SU-DHL-6 (cell line): Measurements from ENCODE around the gene C6orf15.

Experiments
- H2AFZ ChIP-seq: fragments of 200-600 bp; sonication (generic); 2 replicates; pipeline ENCODE4 v1.6.1; 2014; ENCODE audit warnings: low read depth, mild to moderate bottlenecking, moderate library complexity, mixed read lengths, antibody characterized with exemption, low read length; ENCODE audit not compliant: severe bottlenecking
- H3F3A ChIP-seq: fragments of 200-600 bp; shearing (Covaris generic); 2 replicates; pipeline ENCODE4 v1.6.0; 2016; ENCODE audit warnings: antibody characterized with exemption, mild to moderate bottlenecking; ENCODE audit not compliant: insufficient read depth
- H3K27ac ChIP-seq: fragments of 200-600 bp; sonication (generic); 2 replicates; pipeline ENCODE4 v1.5.1; 2016; ENCODE audit warnings: low read depth, mild to moderate bottlenecking, low read length, moderate library complexity, mixed read lengths
- H3K27me3 ChIP-seq: fragments of 200-600 bp; sonication (generic), shearing (Covaris generic); 2 replicates; pipeline ENCODE4 v1.6.0; 2014; ENCODE audit warnings: mild to moderate bottlenecking, low read length
- H3K36me3 ChIP-seq: fragments of 200-600 bp; sonication (generic); 2 replicates; pipeline ENCODE4 v1.6.1; 2014; ENCODE audit warnings: mild to moderate bottlenecking, low read length, mixed read lengths
- H3K4me2 ChIP-seq: fragments of 300-600, 200-600 bp; shearing (Covaris generic), sonication (generic); 2 replicates; pipeline ENCODE4 v1.6.0; 2014; ENCODE audit warnings: low read length, low read depth, mild to moderate bottlenecking; ENCODE audit not compliant: poor library complexity, severe bottlenecking
- H3K4me3 ChIP-seq: fragments of 200-600 bp; sonication (generic); 2 replicates; pipeline ENCODE4 v1.5.1; 2014; ENCODE audit warnings: antibody characterized with exemption, low read length, mild to moderate bottlenecking, mixed read lengths; ENCODE audit not compliant: insufficient read depth, poor library complexity, severe bottlenecking
- H3K79me2 ChIP-seq: fragments of 200-600 bp; sonication (generic); 2 replicates; pipeline ENCODE4 v1.6.1; 2014; ENCODE audit warnings: mild to moderate bottlenecking, low read length, moderate library complexity; ENCODE audit not compliant: insufficient read depth
- H3K9ac ChIP-seq: fragments of 200-600 bp; sonication (generic); 2 replicates; pipeline ENCODE4 v1.7.0; 2014; ENCODE audit warnings: mild to moderate bottlenecking, low read length
- H3K9me2 ChIP-seq: fragments of 200-600 bp; sonication (generic); replicated peaks from 2 replicates; pipeline ENCODE4 v1.6.1; 2014; ENCODE audit warnings: low read length; ENCODE audit not compliant: insufficient read depth
- H3K9me3 ChIP-seq: fragments of 200-600 bp; sonication (generic); 2 replicates; pipeline ENCODE4 v1.6.1; 2014; ENCODE audit warnings: low read length, mixed read lengths; ENCODE audit not compliant: insufficient read depth
- H4K20me1 ChIP-seq: fragments of 200-600 bp; sonication (generic); 2 replicates; pipeline ENCODE4 v1.6.1; 2014; ENCODE audit warnings: low read depth, mild to moderate bottlenecking, antibody characterized with exemption, low read length, moderate library complexity, mixed read lengths
- EZH2phosphoT487 ChIP-seq: fragments of 200-600 bp; sonication (generic), shearing (Covaris generic); conservative IDR thresholded peaks from 2 replicates; pipeline ENCODE4 v1.6.1; 2018; ENCODE audit warnings: mild to moderate bottlenecking, antibody characterized with exemption, low read length, moderate library complexity, mixed read lengths
- TF ChIP-seq, protein P1 (sequence below): fragments of 200-600 bp; sonication (generic); IDR thresholded peaks from one replicate; pipeline ENCODE4 v1.5.1; 2017; ENCODE audit warnings: antibody characterized with exemption, mild to moderate bottlenecking, low read length, moderate library complexity; ENCODE audit not compliant: insufficient read depth, poor library complexity, severe bottlenecking

The C6orf15 gene

DNA sequence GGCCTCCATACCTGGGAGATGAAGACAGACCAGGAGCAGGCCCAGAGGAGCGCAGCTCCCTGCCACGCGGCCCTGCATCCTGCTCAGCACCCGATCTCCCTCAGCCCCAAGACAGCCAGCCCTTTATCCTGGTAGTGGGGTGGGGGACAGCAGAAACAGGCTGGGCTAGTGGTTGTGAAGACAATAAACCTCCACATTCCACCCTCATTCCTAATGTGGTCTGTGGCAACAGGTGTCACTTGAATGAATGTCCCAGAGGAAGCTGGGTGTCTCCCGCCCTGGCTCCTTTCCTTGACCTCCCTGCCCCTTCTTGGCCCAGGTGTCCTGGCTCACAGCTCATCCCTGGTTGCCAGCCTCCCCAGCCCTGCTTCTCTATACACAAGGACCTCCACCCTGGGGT lies at the start of gene C6orf15:
TSS of gene C6orf15 (minus strand) at position 98 of the 400 bp plus-strand sequence. CDS start at position 78, 20 bp downstream.
- H3K27me3 ChIP-seq: no peaks in the 10 kb centered on the region
- H4K20me1 ChIP-seq: no peaks in the 10 kb centered on the region
- no peak within 1 kb of the TSS for H3K9ac ChIP-seq
- no peak within 1 kb of the TSS for H3K27ac ChIP-seq
- no peaks in the 10 kb centered on the region for H3F3A ChIP-seq
- H3K36me3 ChIP-seq: no peaks in the 10 kb centered on the region
- no peaks in the 10 kb centered on the region for H3K79me2 ChIP-seq
- TF ChIP-seq, protein P1, sequence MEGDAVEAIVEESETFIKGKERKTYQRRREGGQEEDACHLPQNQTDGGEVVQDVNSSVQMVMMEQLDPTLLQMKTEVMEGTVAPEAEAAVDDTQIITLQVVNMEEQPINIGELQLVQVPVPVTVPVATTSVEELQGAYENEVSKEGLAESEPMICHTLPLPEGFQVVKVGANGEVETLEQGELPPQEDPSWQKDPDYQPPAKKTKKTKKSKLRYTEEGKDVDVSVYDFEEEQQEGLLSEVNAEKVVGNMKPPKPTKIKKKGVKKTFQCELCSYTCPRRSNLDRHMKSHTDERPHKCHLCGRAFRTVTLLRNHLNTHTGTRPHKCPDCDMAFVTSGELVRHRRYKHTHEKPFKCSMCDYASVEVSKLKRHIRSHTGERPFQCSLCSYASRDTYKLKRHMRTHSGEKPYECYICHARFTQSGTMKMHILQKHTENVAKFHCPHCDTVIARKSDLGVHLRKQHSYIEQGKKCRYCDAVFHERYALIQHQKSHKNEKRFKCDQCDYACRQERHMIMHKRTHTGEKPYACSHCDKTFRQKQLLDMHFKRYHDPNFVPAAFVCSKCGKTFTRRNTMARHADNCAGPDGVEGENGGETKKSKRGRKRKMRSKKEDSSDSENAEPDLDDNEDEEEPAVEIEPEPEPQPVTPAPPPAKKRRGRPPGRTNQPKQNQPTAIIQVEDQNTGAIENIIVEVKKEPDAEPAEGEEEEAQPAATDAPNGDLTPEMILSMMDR: no peak
- TF ChIP-seq EZH2phosphoT487: no peak
- no peak within 1 kb of the TSS for H3K4me2 ChIP-seq
- no peak within 1 kb of the TSS for H3K4me3 ChIP-seq
- no peaks in the 10 kb centered on the region for H3K9me2 ChIP-seq
- H3K9me3 ChIP-seq: no peaks in the 10 kb centered on the region
- H2AFZ ChIP-seq: no peak within 1 kb of the TSS

DNA sequence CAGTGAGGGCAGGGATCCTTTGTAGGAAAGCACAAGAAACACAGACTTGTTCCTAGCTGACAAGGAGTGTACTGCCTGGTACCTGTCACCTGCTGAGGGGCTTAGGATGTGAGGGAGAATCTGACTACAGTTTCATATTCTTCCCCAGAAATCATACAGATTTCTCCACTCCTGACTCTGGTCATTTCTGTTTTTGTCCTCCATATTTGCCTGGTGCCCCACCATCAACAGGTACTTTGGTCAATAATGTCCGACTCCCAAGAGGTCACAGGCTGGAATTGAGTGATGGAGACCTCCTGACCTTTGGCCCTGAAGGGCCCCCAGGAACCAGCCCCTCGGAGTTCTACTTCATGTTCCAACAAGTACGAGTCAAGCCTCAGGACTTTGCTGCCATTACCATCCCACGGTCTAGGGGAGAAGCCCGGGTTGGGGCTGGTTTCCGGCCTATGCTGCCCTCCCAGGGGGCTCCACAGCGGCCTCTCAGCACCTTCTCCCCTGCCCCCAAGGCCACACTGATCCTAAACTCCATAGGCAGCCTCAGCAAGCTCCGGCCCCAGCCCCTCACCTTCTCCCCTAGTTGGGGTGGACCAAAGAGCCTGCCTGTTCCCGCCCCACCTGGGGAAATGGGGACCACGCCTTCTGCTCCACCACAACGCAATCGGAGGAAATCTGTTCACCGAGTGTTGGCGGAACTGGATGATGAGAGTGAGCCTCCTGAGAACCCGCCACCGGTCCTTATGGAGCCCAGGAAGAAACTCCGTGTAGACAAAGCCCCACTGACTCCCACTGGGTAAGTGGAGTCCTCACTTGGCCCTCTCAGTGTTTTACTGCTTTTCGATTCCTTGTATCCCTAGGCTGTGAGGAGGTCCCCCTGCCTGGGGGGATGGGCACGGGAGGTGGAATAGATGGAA lies 49.1 kb upstream of the C6orf15 start:
- no peak overlapping the region for H3K4me3 ChIP-seq
- TF ChIP-seq EZH2phosphoT487: no peak
- TF ChIP-seq, protein P1: no peak
- no peak overlapping the region for H3K9ac ChIP-seq
- no peaks in the 10 kb centered on the region for H3K27me3 ChIP-seq
- peaks cover 12% of the 10 kb centered on the region; the same call in 1 of the 2 replicates for H3K36me3 ChIP-seq
- peaks cover 3% of the 10 kb centered on the region; the same call in 1 of the 2 replicates for H4K20me1 ChIP-seq
- no peaks in the 10 kb centered on the region for H3K9me2 ChIP-seq
- H3K9me3 ChIP-seq: no peaks in the 10 kb centered on the region
- H3K27ac ChIP-seq: no peak overlapping the region
- H3F3A ChIP-seq: 0 out of 2 replicates have a peak, but pooled peaks cover 5% of the 10 kb centered on the region
- H3K79me2 ChIP-seq: peaks cover 26% of the 10 kb centered on the region
- H3K4me2 ChIP-seq: no peak overlapping the region
- no peak overlapping the region for H2AFZ ChIP-seq

DNA sequence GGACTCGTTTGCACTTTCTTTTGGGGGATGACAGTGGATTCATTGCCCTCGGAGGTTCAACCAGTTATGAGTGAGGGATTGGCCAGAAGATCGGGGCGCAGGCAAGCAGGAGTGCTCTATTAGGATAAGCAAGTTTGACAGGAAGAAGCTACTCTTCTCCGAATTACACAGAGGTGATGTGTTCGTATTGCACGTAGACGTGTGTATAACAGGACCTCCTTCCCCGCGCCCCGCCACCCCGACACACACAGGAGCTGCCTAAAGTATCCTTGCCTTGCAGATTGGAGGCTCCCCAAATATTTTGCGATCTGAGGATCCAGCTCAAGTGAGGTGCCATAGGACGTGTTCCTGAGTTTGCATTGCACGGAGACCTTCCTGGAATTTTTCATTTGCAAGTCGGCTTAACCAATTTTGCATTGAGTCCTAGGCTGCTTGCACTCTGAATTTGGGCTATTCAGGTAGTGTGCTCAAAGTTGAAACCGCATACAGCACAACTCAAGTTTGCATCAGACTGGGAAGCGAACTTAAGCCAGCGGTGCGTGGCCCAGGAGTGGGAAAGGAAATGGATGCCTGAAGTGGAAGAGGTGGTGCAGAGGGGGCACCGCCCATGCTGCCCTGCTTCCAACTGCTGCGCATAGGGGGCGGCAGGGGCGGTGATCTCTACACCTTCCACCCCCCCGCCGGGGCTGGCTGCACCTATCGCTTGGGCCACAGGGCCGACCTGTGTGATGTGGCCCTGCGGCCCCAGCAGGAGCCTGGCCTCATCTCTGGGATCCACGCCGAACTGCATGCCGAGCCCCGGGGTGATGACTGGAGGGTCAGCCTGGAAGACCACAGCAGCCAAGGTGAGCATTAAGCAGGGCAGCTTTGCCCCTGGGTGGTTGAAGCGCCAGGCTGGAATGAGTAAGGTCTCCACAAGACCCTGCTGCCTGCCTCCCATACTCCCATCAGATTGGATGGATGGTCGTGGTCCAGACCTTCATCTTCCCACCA lies 46.8 kb upstream of the C6orf15 start:
- peak overlapping the region; percentile 76 for H3K9ac ChIP-seq
- no peaks in the 10 kb centered on the region for H3K9me3 ChIP-seq
- H3K79me2 ChIP-seq: peaks cover 26% of the 10 kb centered on the region
- peaks cover 3% of the 10 kb centered on the region; the same call in 1 of the 2 replicates for H4K20me1 ChIP-seq
- H3K4me3 ChIP-seq: peak overlapping the region; percentile 85
- H3F3A ChIP-seq: 0 out of 2 replicates have a peak, but pooled peaks cover 5% of the 10 kb centered on the region
- peak overlapping the region; percentile 47 for H2AFZ ChIP-seq
- no peaks in the 10 kb centered on the region for H3K27me3 ChIP-seq
- TF ChIP-seq, protein P1: peak; percentile 28
- no peak for TF ChIP-seq EZH2phosphoT487
- H3K4me2 ChIP-seq: peak overlapping the region; percentile 80
- peak overlapping the region; percentile 60 for H3K27ac ChIP-seq
- peaks cover 14% of the 10 kb centered on the region; the same call in 1 of the 2 replicates for H3K36me3 ChIP-seq
- no peaks in the 10 kb centered on the region for H3K9me2 ChIP-seq
